Sigmoid colon (tissue), 4 donors: Measurements from ENCODE around the gene PHC3.

Source experiments
- CTCF ChIP-seq, 4 experiments: fragments of 450-650 bp in 3 of 4; fragments of 200-600 bp in 1 of 4; IDR thresholded peaks; one replicate each; pipeline ENCODE4 v1.5.1; 2016 to 2019; ENCODE audit warnings: antibody characterized with exemption in 4 of 4, mild to moderate bottlenecking in 3 of 4, moderate library complexity in 2 of 4
- EP300 ChIP-seq, 4 donors: sonication (generic); formaldehyde crosslinking; IDR thresholded peaks; one replicate each; pipeline ENCODE4 v1.6.1; 2017; ENCODE audit warnings: antibody characterized with exemption in 4 of 4
- POLR2AphosphoS5 ChIP-seq, 4 donors: sonication (generic); formaldehyde crosslinking; IDR thresholded peaks; one replicate each; pipeline ENCODE4 v1.6.1; 2017; ENCODE audit warnings: antibody characterized with exemption in 4 of 4

GRCh38 chr3:170162052-170162451 is 19.5 kb downstream of the PHC3 start:
- TF ChIP-seq EP300 (IDR thresholded peaks at IDR 0.05) (no peak), CTCF (IDR thresholded peaks at IDR 0.05) (no peak), POLR2AphosphoS5 (IDR thresholded peaks at IDR 0.05) (no peak)
